Liver (tissue), 9 donors: Measurements from ENCODE around the gene CARS1. TPM values are rescaled to one million over a fixed set of nuclear protein-coding genes. Genes with fewer than 3 reads are reported as not detected.

ENCODE experiments used
- DNase-seq: peaks from one replicate; pipeline ENCODE4 v3.0.0-alpha.2; 2017; ENCODE audit warnings: low spot score
- H3K27ac ChIP-seq, 2 donors: one replicate each; pipeline ENCODE4 v1.7.0; 2013; ENCODE audit warnings: inconsistent platforms in 2 of 2, low read length in 2 of 2, control low read depth in 1 of 2, low read depth in 1 of 2, mild to moderate bottlenecking in 1 of 2
- H3K27me3 ChIP-seq, 4 donors: one replicate each; pipeline versions ENCODE4 v1.6.1 to v1.7.0; 2013; ENCODE audit warnings: low read length in 3 of 4, inconsistent platforms in 1 of 4, mild to moderate bottlenecking in 1 of 4, moderate library complexity in 1 of 4; ENCODE audit not compliant: control insufficient read depth in 4 of 4, insufficient read depth in 4 of 4
- H3K36me3 ChIP-seq, 4 donors: one replicate each; pipeline versions ENCODE4 v1.6.1 to v1.7.0; 2013; ENCODE audit warnings: low read length in 3 of 4, mild to moderate bottlenecking in 3 of 4, low read depth in 1 of 4, moderate library complexity in 1 of 4; ENCODE audit not compliant: control insufficient read depth in 4 of 4, insufficient read depth in 3 of 4
- H3K4me1 ChIP-seq, 4 donors: one replicate each; pipeline versions ENCODE4 v1.6.1 to v1.7.0; 2013; ENCODE audit warnings: low read length in 3 of 4, mild to moderate bottlenecking in 3 of 4, moderate library complexity in 1 of 4; ENCODE audit not compliant: control insufficient read depth in 4 of 4, insufficient read depth in 4 of 4
- H3K4me3 ChIP-seq, 3 donors: one replicate each; pipeline versions ENCODE4 v1.6.1 to v1.7.0; 2013; ENCODE audit warnings: low read length in 3 of 3, control low read depth in 1 of 3, low read depth in 1 of 3, mild to moderate bottlenecking in 1 of 3
- H3K9ac ChIP-seq, 2 donors: one replicate each; pipeline ENCODE4 v1.7.0; 2013; ENCODE audit warnings: low read length in 2 of 2, mild to moderate bottlenecking in 2 of 2, moderate library complexity in 2 of 2, control low read depth in 1 of 2, low read depth in 1 of 2
- H3K9me3 ChIP-seq, 4 donors: one replicate each; pipeline versions ENCODE4 v1.6.1 to v1.7.0; 2013; ENCODE audit warnings: low read length in 3 of 4; ENCODE audit not compliant: control insufficient read depth in 4 of 4
- EGR1 ChIP-seq, 2 donors: IDR thresholded peaks; 2 replicates each; pipeline ENCODE4 v1.6.1; 2016 to 2018; ENCODE audit warnings: antibody characterized with exemption in 2 of 2, low read depth in 2 of 2
- FOXA1 ChIP-seq: IDR thresholded peaks from 2 replicates; pipeline ENCODE4 v1.6.1; 2016; ENCODE audit warnings: antibody characterized with exemption
- FOXA2 ChIP-seq: IDR thresholded peaks from 2 replicates; pipeline ENCODE4 v1.6.1; 2016; ENCODE audit warnings: antibody characterized with exemption
- GABPA ChIP-seq, 2 donors: IDR thresholded peaks in 1 of 2; conservative IDR thresholded peaks in 1 of 2; 2 replicates each; pipeline ENCODE4 v1.6.1; 2016; ENCODE audit warnings: antibody characterized with exemption in 2 of 2, mild to moderate bottlenecking in 1 of 2, moderate library complexity in 1 of 2
- HNF4A ChIP-seq, 2 donors: conservative IDR thresholded peaks; 2 replicates each; pipeline ENCODE4 v1.6.1; 2016; ENCODE audit warnings: antibody characterized with exemption in 2 of 2, mild to moderate bottlenecking in 2 of 2
- HNF4G ChIP-seq: IDR thresholded peaks from 2 replicates; pipeline ENCODE4 v1.6.1; 2016; ENCODE audit warnings: antibody characterized with exemption
- JUND ChIP-seq, 2 donors: IDR thresholded peaks; 2 replicates each; pipeline ENCODE4 v1.6.1; 2016; ENCODE audit warnings: antibody characterized with exemption in 2 of 2
- MAX ChIP-seq: IDR thresholded peaks from 2 replicates; pipeline ENCODE4 v1.6.1; 2016; ENCODE audit warnings: antibody characterized with exemption
- NR2F2 ChIP-seq: IDR thresholded peaks from 2 replicates; pipeline ENCODE4 v1.6.1; 2016; ENCODE audit warnings: antibody characterized with exemption
- RAD21 ChIP-seq, 2 donors: IDR thresholded peaks; 2 replicates each; pipeline ENCODE4 v1.6.1; 2016; ENCODE audit warnings: antibody characterized with exemption in 2 of 2, mild to moderate bottlenecking in 2 of 2
- REST ChIP-seq: IDR thresholded peaks from 2 replicates; pipeline ENCODE4 v1.6.1; 2016; ENCODE audit warnings: antibody characterized with exemption, mild to moderate bottlenecking
- RXRA ChIP-seq, 2 donors: IDR thresholded peaks; 2 replicates each; pipeline ENCODE4 v1.6.1; 2017 to 2018; ENCODE audit warnings: antibody characterized with exemption in 2 of 2, mild to moderate bottlenecking in 1 of 2
- SP1 ChIP-seq: IDR thresholded peaks from 2 replicates; pipeline ENCODE4 v1.6.1; 2018; ENCODE audit warnings: antibody characterized with exemption, mild to moderate bottlenecking
- TAF1 ChIP-seq: conservative IDR thresholded peaks from 2 replicates; pipeline ENCODE4 v1.6.1; 2016; ENCODE audit warnings: antibody characterized with exemption, mild to moderate bottlenecking
- YY1 ChIP-seq: IDR thresholded peaks from 2 replicates; pipeline ENCODE4 v1.6.1; 2016; ENCODE audit warnings: antibody characterized with exemption, mild to moderate bottlenecking
- ZBTB33 ChIP-seq: IDR thresholded peaks from 2 replicates; pipeline ENCODE4 v1.6.1; 2016; ENCODE audit warnings: antibody characterized with exemption
- WGBS: extraction: QIAGEN DNeasy Blood & Tissue Kit; methylation state at CpG from one replicate; pipeline ENCODE4 v1.1.7; 2013; 5-methylcytosine and 5-hydroxymethylcytosine counted together
- polyA plus RNA-seq, 2 donors: library from polyadenylated mRNA; stranded (reverse) in 1 of 2; unstranded in 1 of 2; fragments of 200-250 nt in 1 of 2; fragments of >200 nt in 1 of 2; fragmentation: Nextera tagmentation in 1 of 2; extraction: Ambion mirVana in 1 of 2; gene quantifications; one replicate each; pipeline versions ENCODE4 v1.2.1 to v1.2.3, GENCODE V29; 2013 to 2015
- total RNA-seq, 2 donors: library from RNA; depleted of rRNA; stranded (reverse); fragments of >200 nt; gene quantifications; one replicate each; pipeline ENCODE4 v1.2.3, GENCODE V29; 2014
- TF ChIP-seq, protein P1 (sequence below): fragments of 150-350 bp; IDR thresholded peaks from 2 replicates; pipeline ENCODE4 v1.5.1; 2017; ENCODE audit warnings: improper control_type of control experiment, low read depth, low read length; ENCODE audit not compliant: missing input control
- TF ChIP-seq, protein P2 (sequence below): IDR thresholded peaks from 2 replicates; pipeline ENCODE4 v1.6.1; 2016; ENCODE audit warnings: antibody characterized with exemption
- donor health status: healthy.
- donor health status: healthy.
- donor health status: healthy.
- donor health status: healthy.
- donor health status: healthy.

Gene CARS1
- total and polyA plus RNA-seq, 4 donors: 15.2 to 40.1 (median 22.1) TPM

GRCh38 chr11:3102641-3102921, 45.4 kb upstream of the CARS1 start:
- no peak for DNase-seq
- H3K27ac ChIP-seq: no peak overlapping the region
- no peak overlapping the region for H3K9ac ChIP-seq
- H3K4me1 ChIP-seq: no peaks in the 10 kb centered on the region
- TF ChIP-seq MAX: no peak
- TF ChIP-seq RAD21 (IDR thresholded peaks at IDR 0.05): no peak
- no peak for TF ChIP-seq NR2F2
- TF ChIP-seq HNF4G: no peak
- TF ChIP-seq FOXA2: no peak
- TF ChIP-seq SP1: no peak
- TF ChIP-seq HNF4A (conservative IDR thresholded peaks at IDR 0.05): no peak
- TF ChIP-seq YY1: no peak
- no peak for TF ChIP-seq FOXA1
- H3K4me3 ChIP-seq: no peak overlapping the region
- WGBS: 88% methylated on average over 5 of the region's 5 CpGs
- H3K9me3 ChIP-seq: no peaks in the 10 kb centered on the region
- H3K36me3 ChIP-seq: no peaks in the 10 kb centered on the region
- no peaks in the 10 kb centered on the region for H3K27me3 ChIP-seq

DNA sequence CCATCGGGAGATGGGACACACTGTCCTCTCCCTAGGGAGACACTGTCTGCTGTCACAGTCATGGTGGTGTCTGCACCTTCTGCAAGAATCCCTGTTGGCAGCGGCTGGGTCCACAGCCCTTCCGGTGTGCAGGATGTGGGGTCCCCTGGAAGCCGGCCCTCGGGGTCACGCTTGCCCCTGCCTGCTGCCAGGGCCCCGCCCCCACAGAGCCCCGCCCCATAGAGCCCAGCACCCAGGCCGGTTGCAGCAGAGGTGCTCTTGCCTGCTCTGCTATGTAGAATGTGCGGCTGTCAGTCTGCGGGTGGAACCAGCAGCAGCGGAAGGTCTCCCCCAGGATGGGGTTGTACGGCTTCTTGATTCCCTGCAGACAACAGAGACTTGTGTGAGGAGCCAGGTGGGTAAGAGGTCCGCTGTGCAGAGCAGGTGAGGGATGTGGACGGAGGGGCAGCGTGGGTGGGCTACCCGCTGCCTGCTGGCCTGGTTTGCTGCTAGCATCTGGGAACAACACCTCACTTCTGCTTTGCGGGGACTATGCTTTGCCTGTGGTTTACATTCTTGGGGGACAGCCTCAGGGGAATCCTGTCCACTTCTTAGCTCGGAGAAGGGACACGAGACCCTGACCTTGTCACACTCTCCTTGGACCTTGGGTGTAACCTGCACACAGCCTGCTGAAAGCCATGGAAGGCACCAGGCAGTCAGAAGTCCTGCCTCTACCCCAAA, 44.9 kb upstream of the CARS1 start:
- no peaks in the 10 kb centered on the region for H3K9me3 ChIP-seq
- no peaks in the 10 kb centered on the region for H3K4me1 ChIP-seq
- no peak overlapping the region for H3K9ac ChIP-seq
- no peak for DNase-seq
- no peak overlapping the region for H3K27ac ChIP-seq
- TF ChIP-seq SP1 (no peak), TAF1 (no peak), NR2F2 (no peak), RAD21 (IDR thresholded peaks at IDR 0.05) (no peak), REST (no peak), EGR1 (IDR thresholded peaks at IDR 0.05; ENCODE audit: low read depth in 2 of 2) (no peak), JUND (IDR thresholded peaks at IDR 0.05) (no peak), FOXA1 (no peak), YY1 (no peak), ZBTB33 (no peak), RXRA (IDR thresholded peaks at IDR 0.05) (no peak), GABPA (IDR thresholded peaks at IDR 0.05 in 1 of 2, conservative IDR thresholded peaks at IDR 0.05 in 1 of 2) (no peak), MAX (no peak), HNF4G (no peak), HNF4A (conservative IDR thresholded peaks at IDR 0.05) (no peak), FOXA2 (no peak)
- TF ChIP-seq, protein P1, sequence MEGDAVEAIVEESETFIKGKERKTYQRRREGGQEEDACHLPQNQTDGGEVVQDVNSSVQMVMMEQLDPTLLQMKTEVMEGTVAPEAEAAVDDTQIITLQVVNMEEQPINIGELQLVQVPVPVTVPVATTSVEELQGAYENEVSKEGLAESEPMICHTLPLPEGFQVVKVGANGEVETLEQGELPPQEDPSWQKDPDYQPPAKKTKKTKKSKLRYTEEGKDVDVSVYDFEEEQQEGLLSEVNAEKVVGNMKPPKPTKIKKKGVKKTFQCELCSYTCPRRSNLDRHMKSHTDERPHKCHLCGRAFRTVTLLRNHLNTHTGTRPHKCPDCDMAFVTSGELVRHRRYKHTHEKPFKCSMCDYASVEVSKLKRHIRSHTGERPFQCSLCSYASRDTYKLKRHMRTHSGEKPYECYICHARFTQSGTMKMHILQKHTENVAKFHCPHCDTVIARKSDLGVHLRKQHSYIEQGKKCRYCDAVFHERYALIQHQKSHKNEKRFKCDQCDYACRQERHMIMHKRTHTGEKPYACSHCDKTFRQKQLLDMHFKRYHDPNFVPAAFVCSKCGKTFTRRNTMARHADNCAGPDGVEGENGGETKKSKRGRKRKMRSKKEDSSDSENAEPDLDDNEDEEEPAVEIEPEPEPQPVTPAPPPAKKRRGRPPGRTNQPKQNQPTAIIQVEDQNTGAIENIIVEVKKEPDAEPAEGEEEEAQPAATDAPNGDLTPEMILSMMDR: no peak
- TF ChIP-seq, protein P2, sequence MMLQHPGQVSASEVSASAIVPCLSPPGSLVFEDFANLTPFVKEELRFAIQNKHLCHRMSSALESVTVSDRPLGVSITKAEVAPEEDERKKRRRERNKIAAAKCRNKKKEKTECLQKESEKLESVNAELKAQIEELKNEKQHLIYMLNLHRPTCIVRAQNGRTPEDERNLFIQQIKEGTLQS: no peak
- H3K36me3 ChIP-seq: no peaks in the 10 kb centered on the region
- H3K4me3 ChIP-seq: no peak overlapping the region
- 84% methylated on average over 20 of the region's 20 CpGs for WGBS
- no peaks in the 10 kb centered on the region for H3K27me3 ChIP-seq
